Stimulated activated effector memory CD8-positive, alpha-beta T cell treated with anti-CD3 and anti-CD28 coated beads, Interleukin-12 subunit alpha, Interleukin-12 subunit beta, amount 100 ng/mL, for 72 hours (primary cell): Measurements from ENCODE around the gene NNAT.
A peak's percentile ranks its signal among the peaks of the same experiment; 100 is the strongest.
"Not testable (repeated sequence)": the region's sequence is repeated elsewhere in the genome, so short reads cannot be mapped to it uniquely, and the experiment has no call there.

Source experiments
- ATAC-seq: fragments of 150-1000 bp; cut with Tn5 transposase; 2 replicates; pipeline ENCODE4 v1.10.0; 2021
- DNase-seq, 2 donors: peaks; one replicate each; pipeline ENCODE4 v3.0.0; 2021 to 2022; ENCODE audit warnings: low spot score in 2 of 2
- H3K27ac Mint-ChIP-seq: one replicate; pipeline ENCODE4 v1.8.0; 2022; ENCODE audit warnings: mild to moderate bottlenecking, mixed read lengths
- H3K36me3 Mint-ChIP-seq: one replicate; pipeline ENCODE4 v1.8.0; 2022; ENCODE audit warnings: mild to moderate bottlenecking, mixed read lengths
- H3K4me1 Mint-ChIP-seq: one replicate; pipeline ENCODE4 v1.8.0; 2022; ENCODE audit warnings: mixed read lengths
- H3K4me3 Mint-ChIP-seq: one replicate; pipeline ENCODE4 v1.8.0; 2022; ENCODE audit warnings: mild to moderate bottlenecking, mixed read lengths
- H3K9me3 Mint-ChIP-seq: one replicate; pipeline ENCODE4 v1.8.0; 2022; ENCODE audit warnings: mixed read lengths

NNAT gene, protein sequence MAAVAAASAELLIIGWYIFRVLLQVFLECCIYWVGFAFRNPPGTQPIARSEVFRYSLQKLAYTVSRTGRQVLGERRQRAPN

DNA sequence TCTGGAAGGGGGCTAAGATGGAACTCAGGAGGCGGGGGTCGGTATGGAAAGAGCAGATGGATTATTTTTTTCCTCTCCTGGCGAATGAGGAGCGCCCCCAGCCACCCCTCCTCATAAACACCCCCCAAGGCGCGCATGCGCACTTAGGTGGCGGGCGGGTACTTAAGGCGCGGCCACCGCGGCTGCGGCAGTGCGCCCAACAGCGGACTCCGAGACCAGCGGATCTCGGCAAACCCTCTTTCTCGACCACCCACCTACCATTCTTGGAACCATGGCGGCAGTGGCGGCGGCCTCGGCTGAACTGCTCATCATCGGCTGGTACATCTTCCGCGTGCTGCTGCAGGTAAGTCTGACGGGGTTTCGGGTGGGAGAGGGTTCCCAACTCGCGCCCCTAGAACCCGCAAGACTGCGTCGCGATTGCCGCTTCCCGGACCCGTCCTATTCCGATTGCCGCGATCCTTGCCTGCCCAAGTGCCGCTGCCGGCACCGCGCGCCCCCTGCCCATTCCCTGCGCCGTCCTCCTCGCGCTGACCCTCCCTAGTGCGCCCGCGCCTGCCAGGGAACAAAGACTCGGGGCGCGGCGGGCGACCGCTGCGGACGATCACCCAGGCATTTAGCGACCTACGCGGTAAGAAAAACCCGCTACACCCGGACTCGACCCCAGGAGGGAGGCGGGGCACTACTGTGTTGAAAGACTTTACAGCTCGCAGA, at the start of gene NNAT:
Gene NNAT, plus strand, starts transcription at position 190 of the 711 bp plus-strand sequence. Its CDS starts 82 bp downstream, at position 272.
- no peak for ATAC-seq
- H3K4me1 Mint-ChIP-seq: peaks cover 73% of the 10 kb centered on the region
- no peak within 1 kb of the TSS for H3K27ac Mint-ChIP-seq

DNA sequence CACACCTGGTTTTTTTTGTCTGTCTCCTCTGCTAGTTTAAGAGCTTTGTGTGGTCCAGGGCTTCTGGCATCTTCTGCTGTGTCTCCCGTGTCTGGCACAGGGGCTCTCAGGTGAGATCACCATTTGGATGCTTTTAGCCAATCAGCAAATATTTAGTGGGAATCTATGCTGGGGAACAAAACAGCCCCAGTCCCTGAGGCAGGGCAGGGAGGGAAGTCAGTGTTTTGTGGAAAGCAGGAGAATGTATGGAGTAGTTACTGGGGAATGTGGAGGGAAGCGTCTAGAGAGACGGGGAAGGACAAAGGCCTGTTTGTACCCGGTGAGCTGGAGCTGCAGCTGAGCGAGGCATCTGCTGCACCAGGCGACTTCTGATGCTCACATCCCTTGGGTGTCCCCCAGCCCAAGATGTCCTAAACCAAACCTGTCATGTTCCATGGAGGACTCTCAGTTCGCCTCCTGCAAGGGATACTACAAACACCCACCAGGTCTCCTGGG, 49.3 kb upstream of the NNAT start:
- Mint-ChIP-seq H3K36me3 (no peaks in the 10 kb centered on the region), H3K27ac (no peak overlapping the region), H3K4me1 (peaks cover 12% of the 10 kb centered on the region), H3K4me3 (no peak overlapping the region), H3K9me3 (no peaks in the 10 kb centered on the region)
- ATAC-seq: no peak
- DNase-seq: no peak

More for the DNA sequence above, at the start of gene NNAT:
- DNase-seq: no peak
- Mint-ChIP-seq H3K36me3 (peaks cover 50% of the 10 kb centered on the region), H3K9me3 (no peaks in the 10 kb centered on the region), H3K4me3 (peak within 1 kb of the TSS; percentile 60)

DNA sequence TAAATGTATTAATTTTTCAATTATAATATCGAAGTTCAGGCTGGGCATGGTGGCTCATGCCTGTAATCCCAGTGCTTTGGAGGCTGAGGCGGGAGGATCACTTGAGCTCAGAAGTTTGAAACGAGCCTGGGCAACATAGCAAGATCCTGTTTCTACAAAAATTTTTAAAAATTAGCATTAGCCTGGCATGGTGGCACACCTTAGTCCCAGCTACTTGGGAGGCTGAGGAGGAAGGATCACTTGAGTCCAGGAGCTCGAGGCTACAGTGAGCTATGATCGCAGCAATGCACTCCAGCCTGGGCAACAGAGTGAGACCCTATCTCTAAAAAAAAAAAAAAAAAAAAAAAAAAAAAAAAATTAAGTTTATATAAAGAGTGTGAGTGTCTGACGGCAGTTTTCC, 48.6 kb upstream of the NNAT start:
- not testable (repeated sequence) for H3K9me3 Mint-ChIP-seq, ATAC-seq, H3K4me3 Mint-ChIP-seq, H3K36me3 Mint-ChIP-seq, H3K27ac Mint-ChIP-seq, DNase-seq
- peaks cover 12% of the 10 kb centered on the region for H3K4me1 Mint-ChIP-seq

DNA sequence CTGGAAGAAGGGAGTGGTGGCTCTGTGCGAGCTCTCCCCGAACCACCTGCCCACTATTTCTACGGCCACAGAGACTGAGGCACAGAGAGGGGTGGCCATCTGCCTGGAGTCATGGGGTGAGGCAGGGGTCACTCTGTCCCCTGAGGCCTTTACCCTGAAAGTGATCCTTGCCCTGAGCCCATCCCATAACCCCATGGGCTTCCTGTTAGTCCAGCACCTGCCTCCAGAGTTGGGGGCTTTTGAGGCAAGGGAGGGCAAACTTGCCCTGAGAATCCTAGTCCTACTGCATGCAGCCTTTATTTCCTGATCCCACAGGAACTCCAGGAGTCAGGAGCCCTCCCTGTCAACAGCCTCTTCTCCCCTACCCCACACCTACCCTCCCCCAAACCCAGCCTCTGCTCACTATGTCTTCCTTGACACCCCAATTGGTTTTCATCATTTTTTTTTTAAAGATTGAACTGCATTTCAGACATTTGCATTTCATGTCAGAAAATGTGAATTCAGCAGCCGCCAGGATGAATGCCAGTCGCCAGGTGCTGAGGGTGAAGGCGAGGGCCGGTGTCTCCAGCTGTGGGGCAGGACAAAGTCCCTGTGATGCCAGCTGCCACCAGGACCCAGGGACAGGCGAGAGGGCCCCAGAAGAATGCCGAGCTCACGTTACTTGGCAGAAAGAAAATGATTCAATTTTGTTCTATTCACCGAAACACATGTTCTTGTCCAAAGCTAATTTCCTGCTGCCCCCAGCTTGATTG, 47.6 kb upstream of the NNAT start:
- Mint-ChIP-seq H3K4me1 (peaks cover 12% of the 10 kb centered on the region), H3K36me3 (no peaks in the 10 kb centered on the region), H3K4me3 (no peak overlapping the region), H3K27ac (no peak overlapping the region), H3K9me3 (no peaks in the 10 kb centered on the region)
- ATAC-seq (no peak), DNase-seq (no peak)

DNA sequence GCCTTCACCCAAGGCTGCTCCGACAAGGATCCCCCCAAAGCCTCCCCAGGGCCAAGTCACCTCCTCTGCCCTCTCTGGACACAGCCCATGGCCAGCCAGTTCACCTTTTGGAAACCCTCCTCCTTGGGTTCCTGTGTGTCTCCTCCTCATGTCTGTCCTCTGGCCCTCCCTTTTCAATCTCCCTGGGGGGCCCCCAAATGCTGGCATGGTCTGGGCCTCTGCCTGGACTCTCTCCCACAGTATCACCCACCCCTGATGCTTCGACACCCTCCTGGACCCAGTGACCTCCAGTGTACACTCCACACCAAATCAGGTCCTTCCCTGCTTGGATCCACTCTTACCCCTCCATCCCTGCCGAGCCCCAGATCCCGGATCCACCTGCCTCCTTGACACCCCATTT, 46.7 kb upstream of the NNAT start:
- H3K9me3 Mint-ChIP-seq: no peaks in the 10 kb centered on the region
- peak overlapping the region; percentile 67 for H3K27ac Mint-ChIP-seq
- peaks cover 7% of the 10 kb centered on the region for H3K4me1 Mint-ChIP-seq
- no peak for DNase-seq
- no peak overlapping the region for H3K4me3 Mint-ChIP-seq
- no peaks in the 10 kb centered on the region for H3K36me3 Mint-ChIP-seq
- no peak for ATAC-seq

DNA sequence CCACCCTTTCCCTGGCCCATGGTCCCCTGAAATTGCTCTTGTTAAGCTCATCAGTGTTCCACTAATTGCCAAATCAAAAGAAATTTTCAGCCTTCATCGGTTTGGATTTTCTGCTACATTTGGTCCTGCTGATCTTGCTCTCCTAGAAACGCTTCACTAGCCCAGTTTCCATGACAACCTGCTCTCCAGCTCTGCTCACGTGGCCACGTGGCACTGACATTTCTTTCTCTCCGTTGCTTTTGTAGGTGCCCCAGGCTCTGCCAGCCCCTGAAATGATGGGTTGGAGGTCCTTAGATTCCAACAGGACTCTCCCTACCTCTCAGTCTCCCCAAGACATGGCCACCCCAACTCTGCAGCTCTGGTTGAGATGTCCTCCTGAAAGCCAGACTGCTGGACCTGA, 45.8 kb upstream of the NNAT start:
- Mint-ChIP-seq H3K4me1 (no peaks in the 10 kb centered on the region), H3K9me3 (no peaks in the 10 kb centered on the region), H3K4me3 (no peak overlapping the region), H3K36me3 (peaks cover 4% of the 10 kb centered on the region), H3K27ac (no peak overlapping the region)
- DNase-seq (no peak), ATAC-seq (no peak)

DNA sequence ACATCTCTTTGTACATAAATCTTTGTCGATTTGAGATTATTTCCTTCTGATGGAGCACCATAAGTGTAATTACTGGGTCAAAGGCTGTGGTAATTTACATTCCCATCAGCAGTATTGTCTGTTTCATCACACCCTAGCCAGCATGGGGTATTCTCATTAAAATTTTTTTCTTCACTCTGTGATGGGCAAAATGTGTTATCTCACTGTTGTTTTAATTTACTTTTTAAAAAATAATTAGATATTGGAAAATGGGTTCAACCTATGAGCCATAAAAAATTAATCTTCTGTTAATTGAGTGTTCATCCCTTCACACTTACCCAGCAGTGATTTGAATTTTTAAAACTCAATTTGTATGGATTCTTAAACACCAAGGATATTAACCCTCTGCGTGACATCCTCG, 44.0 kb upstream of the NNAT start:
- Mint-ChIP-seq H3K9me3 (no peaks in the 10 kb centered on the region), H3K36me3 (peaks cover 4% of the 10 kb centered on the region), H3K4me1 (no peaks in the 10 kb centered on the region), H3K27ac (no peak overlapping the region), H3K4me3 (no peak overlapping the region)
- DNase-seq (no peak), ATAC-seq (no peak)

DNA sequence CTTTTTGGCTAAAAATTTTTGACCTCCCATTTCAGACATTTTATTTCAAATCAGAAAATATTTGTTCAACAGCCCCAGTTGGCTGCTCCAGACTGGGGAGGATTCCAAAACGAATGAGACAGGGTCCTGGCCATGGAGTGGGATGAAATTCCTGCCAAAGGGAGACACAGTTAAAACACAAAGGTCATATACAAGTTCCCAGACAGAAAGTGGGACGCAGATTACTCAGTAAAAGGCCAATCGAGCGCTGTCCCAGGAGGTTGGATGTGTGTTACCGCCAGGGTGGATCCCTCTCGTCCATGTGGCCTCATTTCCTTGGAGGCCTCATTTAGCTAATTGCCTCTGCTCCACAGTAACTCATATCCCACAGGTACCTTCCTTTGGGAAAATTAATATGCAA, 41.8 kb upstream of the NNAT start:
- Mint-ChIP-seq H3K4me1 (peaks cover 2% of the 10 kb centered on the region), H3K4me3 (no peak overlapping the region), H3K9me3 (no peaks in the 10 kb centered on the region), H3K36me3 (peaks cover 4% of the 10 kb centered on the region), H3K27ac (no peak overlapping the region)
- ATAC-seq (no peak), DNase-seq (no peak)

DNA sequence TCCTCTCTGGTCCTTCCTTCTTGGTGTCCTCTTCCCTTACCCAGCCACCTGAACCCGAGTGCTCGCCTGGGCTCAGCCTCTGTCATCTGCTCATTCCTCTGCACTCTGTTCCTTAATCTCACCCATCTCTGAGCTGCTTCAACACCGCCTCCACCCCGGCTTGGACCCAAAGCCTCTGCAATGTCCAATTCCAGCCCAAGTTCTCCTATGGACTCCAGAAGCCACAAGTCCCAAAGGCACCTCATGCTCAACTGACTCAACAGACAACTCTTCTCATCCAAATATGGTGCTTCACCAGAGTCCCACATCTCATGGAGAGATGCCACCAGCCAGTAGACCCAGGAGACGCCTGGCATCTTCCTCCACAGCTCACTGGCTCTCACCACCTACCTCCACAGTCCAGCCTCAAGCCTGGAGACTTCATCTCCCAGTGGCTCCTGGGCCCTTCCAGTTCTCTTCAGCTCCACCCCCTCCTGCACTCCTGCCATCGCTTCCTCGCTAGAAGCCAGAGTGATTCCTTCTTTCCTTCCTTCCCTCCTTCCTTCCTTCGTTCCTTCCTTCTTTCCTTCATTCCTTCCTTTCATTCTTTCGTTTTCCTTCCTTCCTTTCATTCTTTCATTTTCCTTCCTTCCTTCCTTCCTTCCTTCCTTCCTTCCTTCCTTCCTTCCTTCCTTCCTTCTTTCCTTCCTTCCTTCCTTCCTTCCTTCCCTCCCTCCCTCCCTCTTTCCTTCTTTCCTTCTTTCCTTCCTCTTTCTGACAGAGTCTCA, 40.9 kb upstream of the NNAT start:
- H3K4me3 Mint-ChIP-seq: no peak overlapping the region
- H3K4me1 Mint-ChIP-seq: peaks cover 6% of the 10 kb centered on the region
- no peak for DNase-seq
- H3K27ac Mint-ChIP-seq: no peak overlapping the region
- H3K36me3 Mint-ChIP-seq: peaks cover 4% of the 10 kb centered on the region
- no peaks in the 10 kb centered on the region for H3K9me3 Mint-ChIP-seq
- no peak for ATAC-seq

DNA sequence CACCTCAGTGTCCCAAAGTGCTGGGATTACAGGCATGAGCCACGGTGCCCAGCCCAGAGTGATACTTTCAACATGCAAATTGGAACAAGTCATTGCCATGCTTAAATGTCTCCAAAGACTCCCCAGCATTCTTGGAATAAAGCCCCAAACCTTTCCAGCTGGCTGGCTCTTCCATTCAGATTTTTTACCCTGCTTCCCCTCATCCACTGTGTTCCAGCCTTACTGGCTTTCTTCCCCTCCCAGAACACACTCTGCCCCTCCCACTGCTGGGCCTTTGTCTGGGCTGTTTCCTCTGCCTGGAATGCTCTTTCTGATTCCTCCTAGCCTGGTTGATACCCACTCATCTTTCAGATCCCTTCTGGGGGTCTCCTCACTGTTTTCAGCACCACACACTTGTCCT, 40.1 kb upstream of the NNAT start:
- H3K4me1 Mint-ChIP-seq: peaks cover 6% of the 10 kb centered on the region
- H3K9me3 Mint-ChIP-seq: no peaks in the 10 kb centered on the region
- peaks cover 4% of the 10 kb centered on the region for H3K36me3 Mint-ChIP-seq
- DNase-seq (no peak), ATAC-seq (no peak)
- H3K27ac Mint-ChIP-seq: no peak overlapping the region
- H3K4me3 Mint-ChIP-seq: no peak overlapping the region

DNA sequence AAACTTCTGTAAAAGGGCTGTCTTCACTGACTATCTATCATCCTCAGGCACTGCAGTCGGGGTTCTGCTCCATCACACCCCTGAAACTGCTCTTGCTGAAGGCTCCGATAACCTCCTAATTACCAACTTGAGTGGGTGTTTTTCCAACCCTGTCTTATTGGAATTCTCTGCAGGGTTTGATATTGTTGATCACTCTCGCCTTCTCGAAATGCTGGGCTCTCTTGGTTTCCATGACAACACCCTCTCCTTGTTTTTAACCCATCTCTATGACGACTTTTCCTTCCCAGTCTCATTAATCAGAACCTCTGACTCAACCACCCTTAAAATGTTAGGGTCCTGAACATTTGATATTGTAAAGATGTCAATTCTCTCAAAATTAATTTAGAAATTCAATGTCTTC, 39.4 kb upstream of the NNAT start:
- no peak for ATAC-seq

DNA sequence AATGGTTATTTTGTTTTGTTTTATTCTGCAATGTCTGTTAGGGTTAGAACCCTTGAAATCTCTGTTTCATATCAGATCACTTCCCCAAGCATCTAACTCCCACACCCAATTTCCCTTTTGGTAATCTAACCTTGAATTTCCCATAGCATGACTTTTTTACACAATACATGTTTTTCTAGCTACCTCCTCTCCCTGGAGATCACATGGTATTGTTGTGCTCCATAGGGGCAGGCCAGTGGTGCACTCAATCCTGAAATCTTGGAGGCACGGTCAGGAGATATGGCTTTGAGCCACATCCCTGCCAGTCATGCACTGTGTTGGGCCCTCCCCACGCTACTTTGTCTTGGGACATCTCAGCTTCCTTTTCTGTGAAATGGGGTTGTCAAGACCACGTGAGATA, 36.7 kb upstream of the NNAT start:
- Mint-ChIP-seq H3K4me3 (no peak overlapping the region), H3K27ac (no peak overlapping the region), H3K36me3 (peaks cover 4% of the 10 kb centered on the region), H3K4me1 (peaks cover 6% of the 10 kb centered on the region), H3K9me3 (no peaks in the 10 kb centered on the region)
- DNase-seq (no peak), ATAC-seq (no peak)

More for the DNA sequence above, 39.4 kb upstream of the NNAT start:
- H3K4me3 Mint-ChIP-seq: no peak overlapping the region
- peaks cover 6% of the 10 kb centered on the region for H3K4me1 Mint-ChIP-seq
- no peak for DNase-seq
- no peaks in the 10 kb centered on the region for H3K9me3 Mint-ChIP-seq
- H3K27ac Mint-ChIP-seq: no peak overlapping the region
- H3K36me3 Mint-ChIP-seq: peaks cover 4% of the 10 kb centered on the region

DNA sequence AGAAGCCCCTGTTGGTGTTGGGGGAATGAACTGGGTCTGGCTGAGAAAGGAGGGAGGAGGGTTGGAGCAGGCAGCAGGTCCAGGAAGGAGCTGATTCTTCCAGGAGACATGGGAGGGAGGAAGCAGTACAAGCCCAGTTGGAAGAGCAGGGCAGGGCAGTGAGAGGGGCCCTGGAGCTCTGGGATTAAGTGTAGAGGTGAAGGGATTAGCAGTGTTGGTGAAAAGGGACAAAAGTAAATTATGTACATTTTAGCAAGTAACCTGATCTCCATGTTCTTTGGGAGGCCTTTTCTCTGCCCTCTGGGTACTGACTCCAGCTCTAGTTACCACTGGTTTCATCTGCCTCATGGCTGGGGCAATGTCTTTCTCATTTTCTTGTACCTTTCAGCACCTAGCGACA, 34.8 kb upstream of the NNAT start:
- H3K36me3 Mint-ChIP-seq, H3K4me3 Mint-ChIP-seq, H3K27ac Mint-ChIP-seq, H3K4me1 Mint-ChIP-seq, DNase-seq, ATAC-seq, H3K9me3 Mint-ChIP-seq: not testable (repeated sequence)

DNA sequence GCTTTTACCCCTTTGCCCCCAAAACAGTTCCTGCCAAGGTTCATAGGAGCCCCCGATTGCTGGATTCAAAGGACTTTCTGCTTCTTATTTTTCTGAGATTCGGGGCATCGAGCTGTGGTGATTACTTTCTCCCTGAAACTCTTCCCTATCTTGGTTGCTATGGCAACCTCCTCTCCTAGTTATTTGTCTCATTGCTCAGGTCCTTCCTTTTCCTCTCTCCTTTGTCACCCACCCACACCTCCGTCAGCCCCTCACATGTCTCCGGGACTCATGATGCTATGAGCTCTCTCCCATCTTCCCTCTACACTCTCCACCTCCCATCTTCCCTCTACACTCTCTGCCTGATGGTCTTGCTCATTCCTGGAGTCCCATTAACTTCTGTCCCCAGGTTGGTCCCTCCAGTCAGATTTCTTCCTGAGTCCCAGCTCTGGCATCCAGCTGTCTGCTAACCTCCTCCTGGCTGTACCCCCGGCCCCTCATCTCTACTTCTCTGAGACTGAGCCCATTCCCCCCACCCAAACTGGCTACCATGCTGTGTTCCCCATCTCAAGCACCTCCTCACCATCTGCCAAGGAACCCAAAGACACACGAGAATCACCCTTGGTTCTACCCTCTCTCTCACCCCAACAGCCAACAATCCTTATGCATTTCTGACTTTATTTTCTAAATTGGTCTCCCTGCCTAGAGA, 30.2 kb upstream of the NNAT start:
- DNase-seq (no peak), ATAC-seq (no peak)
- Mint-ChIP-seq H3K9me3 (no peaks in the 10 kb centered on the region), H3K4me3 (no peak overlapping the region), H3K27ac (no peak overlapping the region), H3K36me3 (no peaks in the 10 kb centered on the region), H3K4me1 (peaks cover 13% of the 10 kb centered on the region)

DNA sequence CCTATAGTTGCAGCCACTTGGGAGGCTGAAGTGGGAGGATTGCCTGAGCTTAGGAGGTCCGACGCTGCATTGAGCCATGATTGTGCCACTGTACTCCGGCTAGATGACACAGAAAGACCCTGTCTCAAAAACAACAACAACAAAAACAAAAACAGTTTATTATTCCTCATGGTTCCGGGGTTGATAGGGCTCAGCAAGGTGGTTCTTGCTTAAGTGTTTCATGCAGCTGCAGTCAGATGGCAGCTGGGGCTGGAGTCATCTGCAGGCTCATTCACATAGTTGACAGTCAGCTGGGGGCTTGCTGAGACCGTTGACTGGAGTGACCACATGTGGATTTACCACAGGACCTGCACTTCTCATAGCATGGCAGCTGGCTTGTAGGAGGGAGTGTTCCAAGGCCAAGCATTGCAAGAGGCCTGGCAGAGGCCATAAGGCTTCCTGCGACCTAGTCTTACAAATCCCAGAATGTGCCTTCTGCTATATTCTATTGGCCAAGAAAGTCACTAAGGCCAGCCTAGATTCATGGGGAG, 28.9 kb upstream of the NNAT start:
- Mint-ChIP-seq H3K4me1 (peaks cover 13% of the 10 kb centered on the region), H3K4me3 (no peak overlapping the region), H3K27ac (no peak overlapping the region), H3K9me3 (no peaks in the 10 kb centered on the region), H3K36me3 (no peaks in the 10 kb centered on the region)
- ATAC-seq: no peak
- no peak for DNase-seq
